Midbrain (tissue), 1 donor: ENCODE measurements around the gene UBA1.
"Not testable (repeated sequence)": the region's sequence is repeated elsewhere in the genome, so short reads cannot be mapped to it uniquely, and the experiment has no call there.

Experiments used
- DNase-seq: peaks from one replicate; lab custom pipeline; 2025; lab: John Stamatoyannopoulos, UW

The UBA1 gene

DNA sequence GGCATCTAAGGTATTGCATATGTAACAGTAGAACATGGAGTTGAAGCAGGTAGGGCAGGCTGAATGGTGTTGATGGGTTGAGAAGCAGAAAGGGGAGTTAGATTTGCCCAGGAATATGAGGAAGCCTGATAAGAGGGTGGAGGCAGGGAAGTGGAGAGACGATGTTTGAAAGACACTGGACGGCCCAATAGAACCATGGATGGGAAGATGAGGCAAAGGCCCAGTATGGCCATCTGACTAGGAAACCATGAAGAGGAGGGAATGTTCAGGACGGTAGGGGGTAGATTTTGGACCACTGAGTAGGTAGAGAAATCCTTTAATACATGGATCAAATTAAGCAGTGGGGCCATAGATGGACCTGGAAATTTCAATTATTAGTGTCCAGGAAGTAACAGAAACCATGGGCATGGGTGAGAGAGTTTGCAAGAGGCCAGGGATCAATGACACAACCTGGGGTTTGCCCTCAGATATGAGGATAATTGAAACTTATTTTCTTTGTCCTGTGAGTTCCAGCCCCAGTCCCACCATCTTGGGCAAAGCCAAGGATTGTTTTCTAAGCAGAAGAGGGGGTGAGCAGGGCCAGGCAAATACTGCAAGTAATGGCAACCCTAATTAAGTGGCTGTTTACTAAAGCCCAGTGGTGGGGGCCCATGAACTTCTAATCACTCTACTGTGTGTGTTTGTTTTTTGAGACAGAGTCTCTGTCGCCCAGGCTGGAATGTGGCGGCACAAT is 36.7 kb downstream of the UBA1 start:
- no peak for DNase-seq

DNA sequence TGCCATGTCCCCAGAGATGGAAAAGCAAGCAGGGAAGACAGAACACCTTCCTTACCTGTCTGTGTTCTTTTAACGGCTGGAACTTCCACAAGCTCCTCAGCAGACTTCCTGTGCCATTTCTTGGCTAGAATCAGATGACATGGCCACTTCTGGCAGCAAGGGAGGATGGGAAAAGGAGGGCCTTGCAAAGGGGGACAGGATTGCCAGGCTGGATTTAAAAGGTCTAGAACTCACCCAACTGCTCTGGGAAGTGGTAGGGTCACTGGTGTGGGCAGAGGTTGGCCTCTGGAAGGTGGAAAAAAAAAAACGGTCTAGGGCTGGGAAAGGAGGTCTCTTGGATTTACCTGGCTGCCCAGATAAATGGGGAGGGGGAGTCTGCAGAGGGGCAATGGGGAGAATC is 37.5 kb downstream of the UBA1 start:
- DNase-seq, result no peak

DNA sequence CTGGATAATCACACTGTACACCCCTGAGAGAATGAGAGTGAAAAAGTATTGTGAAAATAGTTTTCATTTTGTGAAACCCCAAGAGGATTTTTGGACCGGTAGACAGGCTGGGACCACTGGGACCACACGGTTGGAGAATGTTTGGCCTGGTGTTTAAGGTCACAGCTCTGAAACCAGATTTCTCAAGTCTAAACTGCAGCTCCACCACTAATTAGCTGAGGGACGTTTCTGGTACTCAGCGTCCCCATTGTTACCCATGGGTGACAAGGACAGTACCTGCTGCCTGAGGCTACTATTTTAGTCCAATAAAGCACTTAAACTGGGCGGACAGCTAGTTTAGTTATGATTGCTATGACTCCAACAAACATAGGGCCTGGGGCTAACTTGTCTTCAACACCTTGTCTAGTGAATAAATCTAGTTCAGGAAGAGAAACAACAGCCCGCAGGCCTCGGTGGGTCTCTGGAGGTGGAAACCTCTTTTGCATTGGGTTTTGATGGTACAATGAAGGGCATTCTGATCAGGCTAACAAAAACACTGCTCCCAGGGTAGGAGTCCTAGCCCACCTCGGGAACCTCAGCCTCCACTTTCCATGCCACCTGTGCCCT is 38.7 kb downstream of the UBA1 start:
- DNase-seq, result no peak

DNA sequence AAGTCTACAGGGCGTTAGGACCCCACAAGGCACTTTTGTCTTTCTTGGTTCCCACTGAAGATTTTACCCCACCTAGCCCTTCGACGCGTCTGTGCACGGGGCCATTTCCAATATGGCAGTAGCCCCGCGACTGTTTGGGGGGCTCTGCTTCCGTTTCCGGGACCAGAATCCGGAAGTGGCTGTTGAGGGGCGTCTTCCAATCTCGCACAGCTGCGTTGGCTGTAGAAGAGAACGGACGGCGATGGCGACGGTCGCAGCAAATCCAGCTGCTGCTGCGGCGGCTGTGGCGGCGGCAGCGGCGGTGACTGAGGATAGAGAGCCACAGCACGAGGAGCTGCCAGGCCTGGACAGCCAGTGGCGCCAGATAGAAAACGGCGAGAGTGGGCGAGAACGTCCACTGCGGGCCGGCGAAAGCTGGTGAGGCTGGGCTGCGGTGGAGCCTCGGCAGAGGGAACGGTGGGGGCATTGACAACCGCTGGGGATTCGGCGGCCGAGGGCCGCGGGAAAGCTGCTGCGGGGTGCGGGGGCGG is 39.2 kb downstream of the UBA1 start, which contains the start of gene USP11:
USP11 (plus strand) TSS at position 207 of the 530 bp plus-strand sequence; CDS start at position 242, 35 bp downstream.
- peak; percentile 46 for DNase-seq

DNA sequence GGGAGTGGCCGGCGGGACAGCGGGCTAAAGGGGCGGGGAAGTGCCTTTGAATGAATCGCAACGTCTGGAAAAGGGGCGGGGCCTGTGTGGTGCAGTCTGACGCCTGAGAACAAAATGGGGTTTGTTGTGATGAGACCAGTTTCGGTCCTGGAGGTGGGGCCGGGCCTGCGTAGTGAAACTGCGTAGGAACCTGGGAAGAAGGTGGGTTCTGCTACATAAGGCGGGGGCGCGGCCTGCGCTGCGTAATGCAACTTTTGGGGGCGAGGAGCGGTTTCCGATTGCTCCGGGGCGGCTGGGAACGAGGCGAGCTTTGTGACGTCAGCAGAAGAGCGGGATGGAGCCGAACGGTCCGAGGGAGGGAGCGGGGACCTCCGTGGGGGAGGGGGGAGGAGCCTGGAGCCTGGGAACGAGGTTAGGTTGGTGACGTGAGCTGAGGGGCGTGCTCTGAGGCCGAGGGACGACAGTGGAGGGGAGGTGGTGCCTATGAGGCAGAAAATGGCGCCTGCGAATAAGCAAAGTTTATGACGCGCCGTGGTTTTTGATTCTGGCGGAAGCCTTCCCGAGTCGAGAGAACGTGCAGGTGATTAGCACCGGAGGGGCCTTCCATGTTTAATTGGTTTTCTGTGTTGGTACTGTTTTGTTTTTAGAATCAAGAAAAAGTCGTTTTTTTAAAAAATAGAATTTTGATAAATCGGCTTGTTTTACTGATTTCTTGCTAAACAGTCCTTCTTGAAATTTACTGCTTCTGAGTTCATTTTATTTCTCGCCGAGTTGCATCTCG is 39.9 kb downstream of the UBA1 start:
- DNase-seq, result peak; percentile 91

DNA sequence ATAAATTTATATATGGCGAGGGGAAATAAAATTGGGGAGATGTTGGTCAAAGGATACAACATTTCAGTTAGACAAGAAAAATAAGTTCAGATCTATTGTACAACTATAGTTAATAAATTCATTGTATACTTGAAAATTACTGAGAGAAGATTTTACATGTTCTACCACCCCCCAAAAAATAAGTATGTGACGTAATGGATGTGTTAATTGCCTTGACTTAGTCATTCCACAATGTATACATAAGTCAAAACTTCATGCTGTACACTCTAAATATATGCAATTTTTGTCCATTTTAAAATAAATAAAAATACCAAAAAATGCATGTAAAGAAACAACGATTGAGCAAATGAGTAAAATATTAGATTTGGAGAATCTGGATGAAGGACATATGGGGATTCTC is 41.0 kb downstream of the UBA1 start:
- no peak for DNase-seq

DNA sequence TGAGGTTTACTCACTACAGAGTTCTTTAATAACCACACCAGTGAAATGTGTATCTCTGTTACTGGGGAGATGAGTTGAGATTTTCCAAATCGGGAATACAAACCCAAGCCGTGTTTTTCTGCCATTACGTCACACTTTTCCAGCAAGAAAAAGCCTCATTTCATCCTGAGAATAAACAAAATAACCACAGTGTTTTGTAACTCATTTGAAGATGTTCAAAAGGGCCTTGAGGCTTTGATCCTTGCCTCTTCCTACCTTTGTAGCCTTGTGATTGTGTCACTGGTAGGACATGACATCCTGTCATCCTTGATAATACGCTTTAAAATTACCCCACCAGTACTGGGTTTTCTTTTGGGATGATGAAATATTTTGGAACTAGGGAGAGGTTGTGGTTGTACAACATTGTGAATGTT is 42.1 kb downstream of the UBA1 start:
- DNase-seq, result no peak

DNA sequence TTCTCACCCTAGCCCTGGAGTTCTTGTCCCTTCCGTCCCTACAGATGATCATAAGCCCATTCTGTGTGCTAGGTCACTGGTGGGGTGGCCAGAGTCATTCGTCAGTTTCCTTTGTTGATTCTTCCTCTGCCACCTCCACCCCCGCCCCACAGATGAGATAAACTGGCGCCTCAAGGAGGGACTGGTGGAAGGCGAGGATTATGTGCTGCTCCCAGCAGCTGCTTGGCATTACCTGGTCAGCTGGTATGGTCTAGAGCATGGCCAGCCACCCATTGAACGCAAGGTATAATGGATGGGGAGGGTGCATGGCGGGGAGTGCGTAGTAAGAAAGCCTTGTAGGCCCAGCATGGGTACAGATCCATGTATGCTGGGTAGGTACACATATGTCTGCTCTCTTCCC is 45.6 kb downstream of the UBA1 start:
- DNase-seq, result no peak

DNA sequence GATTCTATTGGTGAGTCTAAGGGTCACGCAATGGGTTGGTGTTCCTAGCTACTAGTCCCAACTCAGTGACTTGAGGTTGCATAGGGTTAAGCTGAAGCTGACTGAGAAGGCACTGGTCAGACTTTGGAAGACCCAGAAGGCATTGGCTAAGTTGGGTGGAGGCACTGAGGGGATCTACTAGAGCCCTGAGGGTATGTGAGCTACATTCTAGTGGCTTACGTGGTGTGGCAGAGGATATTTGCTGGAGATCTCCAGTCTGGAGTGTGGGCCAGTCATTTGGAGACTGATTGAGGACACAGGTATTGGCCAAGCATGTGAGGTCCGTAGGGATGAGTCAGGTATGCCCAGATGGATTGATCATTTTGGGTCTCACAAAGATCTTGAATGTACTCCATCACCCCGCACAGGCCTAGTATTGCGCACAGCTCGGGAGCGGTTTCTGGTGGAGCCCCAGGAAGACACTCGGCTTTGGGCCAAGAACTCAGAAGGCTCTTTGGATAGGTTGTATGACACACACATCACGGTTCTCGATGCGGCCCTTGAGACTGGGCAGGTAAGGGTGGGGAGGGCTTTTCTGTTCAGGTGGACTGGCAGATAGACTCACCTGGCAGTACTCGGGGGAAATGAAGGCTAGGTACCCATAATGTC is 46.4 kb downstream of the UBA1 start:
- DNase-seq, result no peak

DNA sequence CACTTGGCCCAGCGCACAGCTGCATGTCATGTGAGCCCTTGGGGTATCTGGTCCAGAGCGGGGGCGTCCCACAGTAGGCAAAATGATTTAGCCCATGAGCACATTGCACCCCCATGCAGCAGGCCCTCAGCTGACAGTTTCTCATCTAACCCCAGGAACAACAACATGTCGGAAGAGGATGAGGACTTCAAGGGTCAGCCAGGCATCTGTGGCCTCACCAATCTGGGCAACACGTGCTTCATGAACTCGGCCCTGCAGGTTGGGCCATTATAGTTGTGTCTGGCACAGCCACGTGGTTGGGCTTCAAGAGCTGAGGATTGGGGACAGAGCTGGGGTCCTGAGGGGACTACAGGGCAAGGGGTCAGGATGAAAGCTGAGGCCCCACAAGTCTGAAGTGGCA is 47.0 kb downstream of the UBA1 start:
- no peak for DNase-seq

DNA sequence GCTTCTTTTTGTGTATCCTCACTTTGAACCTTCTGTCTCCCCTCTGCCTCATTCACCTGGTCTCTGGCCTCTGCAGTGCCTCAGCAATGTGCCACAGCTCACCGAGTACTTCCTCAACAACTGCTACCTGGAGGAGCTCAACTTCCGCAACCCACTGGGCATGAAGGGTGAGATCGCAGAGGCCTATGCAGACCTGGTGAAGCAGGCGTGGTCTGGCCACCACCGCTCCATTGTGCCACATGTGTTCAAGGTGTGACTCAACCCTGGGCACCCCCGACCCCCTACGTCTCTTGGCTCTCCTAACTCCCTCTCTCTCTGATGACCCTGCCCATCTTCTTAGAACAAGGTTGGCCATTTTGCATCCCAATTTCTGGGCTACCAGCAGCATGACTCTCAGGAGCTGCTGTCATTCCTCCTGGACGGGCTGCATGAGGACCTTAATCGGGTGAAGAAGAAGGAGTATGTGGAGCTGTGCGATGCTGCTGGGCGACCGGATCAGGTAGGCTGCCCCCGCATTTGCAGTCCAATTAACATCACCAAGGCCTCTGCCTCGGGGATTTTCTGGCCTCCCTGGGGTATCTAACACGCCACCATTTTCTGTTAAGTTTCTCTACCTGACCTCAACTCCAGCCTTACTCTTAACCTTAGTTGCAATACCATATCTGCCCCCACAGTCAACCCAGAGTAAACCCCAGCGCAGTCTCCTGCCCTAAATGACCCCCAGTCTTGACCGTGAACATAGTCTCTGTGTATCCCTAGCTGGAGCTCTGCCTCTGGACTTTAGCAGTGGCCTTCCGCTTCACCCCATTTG is 47.8 kb downstream of the UBA1 start:
- no peak for DNase-seq

DNA sequence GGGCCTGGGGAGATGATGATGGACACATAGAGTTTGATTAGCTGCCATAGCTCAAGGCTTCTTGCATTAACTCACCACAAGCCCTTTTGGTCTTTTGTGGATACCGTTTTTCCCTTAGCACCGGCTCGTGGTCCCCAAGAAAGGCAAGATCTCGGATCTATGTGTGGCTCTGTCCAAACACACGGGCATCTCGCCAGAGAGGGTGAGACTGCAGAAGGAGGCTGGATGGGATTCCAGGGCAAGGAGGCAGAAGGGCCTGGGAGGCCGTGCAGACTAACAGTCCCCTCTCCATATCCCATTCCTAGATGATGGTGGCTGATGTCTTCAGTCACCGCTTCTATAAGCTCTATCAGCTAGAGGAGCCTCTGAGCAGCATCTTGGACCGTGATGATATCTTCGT is 48.7 kb downstream of the UBA1 start:
- no peak for DNase-seq

DNA sequence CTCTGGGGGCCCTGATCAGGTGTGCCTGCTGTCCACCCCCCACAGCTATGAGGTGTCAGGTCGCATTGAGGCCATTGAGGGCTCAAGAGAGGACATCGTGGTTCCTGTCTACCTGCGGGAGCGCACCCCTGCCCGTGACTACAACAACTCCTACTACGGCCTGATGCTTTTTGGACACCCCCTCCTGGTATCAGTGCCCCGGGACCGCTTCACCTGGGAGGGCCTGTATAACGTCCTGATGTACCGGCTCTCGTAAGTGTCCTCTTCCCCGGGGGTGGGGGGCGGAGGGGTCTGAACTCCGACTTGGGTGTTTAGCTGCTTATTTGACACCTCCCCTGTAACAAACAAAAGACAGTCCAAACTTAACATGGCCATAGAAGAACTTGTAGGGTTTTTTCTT is 49.7 kb downstream of the UBA1 start:
- DNase-seq, result no peak

DNA sequence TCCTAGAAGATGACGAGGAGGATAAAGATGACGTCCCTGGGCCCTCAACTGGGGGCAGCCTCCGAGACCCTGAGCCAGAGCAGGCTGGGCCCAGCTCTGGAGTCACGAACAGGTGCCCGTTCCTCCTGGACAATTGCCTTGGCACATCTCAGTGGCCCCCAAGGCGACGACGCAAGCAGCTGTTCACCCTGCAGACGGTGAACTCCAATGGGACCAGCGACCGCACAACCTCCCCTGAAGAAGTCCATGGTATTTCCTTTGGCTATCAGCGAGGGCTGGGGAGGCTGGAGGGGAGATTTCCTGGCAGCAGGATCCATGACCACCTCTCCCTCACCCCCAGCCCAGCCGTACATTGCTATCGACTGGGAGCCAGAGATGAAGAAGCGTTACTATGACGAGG is 51.0 kb downstream of the UBA1 start:
- DNase-seq, result no peak

DNA sequence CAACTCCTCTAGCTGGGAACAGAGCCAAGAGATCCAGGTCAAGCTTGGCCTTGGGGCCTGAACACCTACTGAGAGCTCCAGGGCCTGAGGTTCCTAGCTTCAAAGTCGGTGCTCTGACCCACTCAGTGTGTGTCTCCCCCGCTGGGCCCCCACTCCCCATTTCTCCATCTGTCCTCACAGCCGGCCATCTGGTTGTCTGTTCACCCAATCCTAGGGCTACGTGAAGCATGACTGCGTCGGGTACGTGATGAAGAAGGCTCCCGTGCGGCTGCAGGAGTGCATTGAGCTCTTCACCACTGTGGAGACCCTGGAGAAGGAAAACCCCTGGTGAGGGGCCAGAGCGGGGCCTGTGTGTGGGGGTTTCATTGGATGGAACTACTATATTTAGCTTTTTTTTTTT is 51.5 kb downstream of the UBA1 start:
- no peak for DNase-seq

DNA sequence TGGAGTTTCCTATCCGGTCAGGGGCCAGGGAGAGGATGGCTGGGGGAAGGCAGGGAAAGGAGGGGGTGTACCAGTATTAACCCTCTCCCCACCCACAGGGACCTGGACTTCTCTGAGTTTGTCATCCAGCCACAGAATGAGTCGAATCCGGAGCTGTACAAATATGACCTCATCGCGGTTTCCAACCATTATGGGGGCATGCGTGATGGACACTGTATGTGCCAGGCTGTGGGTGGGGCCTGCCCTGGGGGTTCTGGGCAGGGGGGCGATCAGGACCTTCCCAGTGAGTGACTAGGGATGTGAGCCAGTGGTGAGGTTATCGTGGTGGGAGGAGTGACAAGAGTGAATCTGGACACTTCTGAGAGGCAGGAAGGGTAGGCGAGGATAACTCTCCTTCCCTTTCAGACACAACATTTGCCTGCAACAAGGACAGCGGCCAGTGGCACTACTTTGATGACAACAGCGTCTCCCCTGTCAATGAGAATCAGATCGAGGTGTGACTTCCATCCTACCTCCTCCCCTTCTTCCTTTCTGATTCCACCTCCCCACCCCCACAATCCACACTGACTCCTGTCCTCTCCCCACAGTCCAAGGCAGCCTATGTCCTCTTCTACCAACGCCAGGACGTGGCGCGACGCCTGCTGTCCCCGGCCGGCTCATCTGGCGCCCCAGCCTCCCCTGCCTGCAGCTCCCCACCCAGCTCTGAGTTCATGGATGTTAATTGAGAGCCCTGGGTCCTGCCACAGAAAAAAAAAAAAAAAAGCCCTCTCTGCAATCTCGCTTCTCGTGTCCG is 53.8 kb downstream of the UBA1 start:
- no peak for DNase-seq

DNA sequence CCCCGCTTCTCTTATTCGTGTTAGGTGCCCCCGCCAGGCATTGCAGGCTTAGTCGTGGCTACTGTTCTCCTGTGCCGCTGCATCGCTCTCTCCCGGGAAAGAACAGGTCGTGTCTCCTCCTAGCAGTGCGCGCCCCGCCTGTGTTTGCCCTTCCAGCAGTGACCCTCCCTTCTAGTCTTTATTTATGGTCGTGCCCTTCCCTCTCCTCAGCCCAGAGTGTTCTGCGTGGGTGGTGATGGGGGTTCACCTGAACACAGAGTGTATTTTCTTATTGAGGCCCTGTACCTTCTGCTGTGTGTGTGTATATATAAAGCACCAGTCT is 54.3 kb downstream of the UBA1 start:
- DNase-seq, result no peak

DNA sequence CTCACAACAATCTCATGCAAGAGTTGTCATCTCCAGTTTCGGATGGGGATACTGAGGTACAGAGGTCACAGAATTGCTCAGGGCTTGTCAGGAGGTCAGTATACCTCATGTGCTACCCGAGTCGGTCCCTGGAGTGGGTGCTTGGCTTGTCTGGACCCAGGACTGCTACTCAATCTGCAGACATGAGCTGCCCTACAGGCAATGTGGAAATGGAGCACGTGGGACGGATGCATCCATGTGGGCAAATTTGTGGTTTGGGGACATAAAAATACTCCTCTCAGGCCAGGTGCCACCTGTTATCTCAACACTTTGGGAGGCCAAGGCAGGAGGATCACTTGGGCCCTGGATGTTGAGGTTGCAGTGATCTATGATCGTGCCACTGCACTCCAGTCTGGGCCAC is 54.9 kb downstream of the UBA1 start:
- DNase-seq, result no peak

DNA sequence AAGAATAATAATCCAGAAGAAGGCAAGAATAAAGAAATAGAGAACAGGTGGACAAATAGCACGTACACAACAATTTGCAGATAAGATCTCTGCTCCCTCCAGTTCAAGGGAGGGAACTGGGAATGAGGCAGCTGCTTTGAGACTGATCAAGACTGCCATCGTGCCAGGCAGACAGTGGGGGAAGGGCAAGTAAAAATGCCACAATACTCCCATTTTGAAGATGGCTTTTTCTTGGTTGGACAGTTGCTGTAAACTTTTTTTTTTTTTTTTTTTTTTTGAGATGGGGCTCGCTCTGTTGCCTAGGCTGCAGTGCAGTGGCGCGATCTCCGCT is 56.4 kb downstream of the UBA1 start:
- DNase-seq, result no peak

DNA sequence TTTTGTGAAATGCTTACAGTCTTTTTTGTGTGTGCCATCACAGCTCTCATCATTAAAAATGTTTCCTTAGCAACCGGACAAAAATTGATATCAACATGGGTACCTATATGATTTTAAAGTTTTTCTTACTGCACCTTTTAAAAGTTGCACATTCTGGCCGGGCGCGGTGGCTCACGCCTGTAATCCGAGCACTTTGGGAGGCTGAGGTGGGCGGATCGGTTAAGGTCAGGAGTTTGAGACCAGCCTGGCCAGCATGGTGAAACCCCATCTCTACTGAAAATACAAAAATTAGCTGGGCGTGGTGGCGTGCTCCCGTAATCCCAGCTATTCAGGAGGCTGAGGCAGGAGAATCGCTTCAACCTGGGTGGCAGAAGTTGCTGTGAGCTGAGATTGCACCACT is 64.0 kb downstream of the UBA1 start:
- DNase-seq, result not testable (repeated sequence)
